Measurements from ENCODE around the gene SEC23A.

DNA sequence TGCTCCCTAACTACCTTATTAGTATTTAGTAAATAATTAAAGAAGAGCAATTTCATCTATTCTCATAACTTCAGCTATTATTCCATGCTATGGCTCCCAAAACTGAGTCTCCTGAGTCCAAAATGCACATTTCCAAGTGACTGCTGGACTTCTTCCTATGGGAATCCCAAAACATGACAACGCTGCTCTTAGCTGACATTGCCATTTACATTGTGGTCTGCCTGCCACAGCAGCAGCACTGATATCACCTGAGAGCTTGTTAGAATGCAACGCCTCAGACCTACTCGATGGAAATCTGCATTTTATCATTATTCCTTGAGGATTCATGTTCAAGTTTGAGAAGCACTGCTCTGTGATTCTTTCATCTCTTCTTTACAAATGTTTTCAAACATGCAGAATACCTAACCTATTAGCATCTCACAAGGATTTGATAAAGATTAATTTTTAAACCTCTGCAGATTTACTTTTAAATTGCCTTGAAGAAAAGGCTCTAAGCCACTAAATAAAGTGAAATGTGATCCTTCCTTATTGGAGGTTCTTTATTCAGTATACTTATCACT is 77.7 kb downstream of the SEC23A start:
- TF ChIP-seq, protein P1, sequence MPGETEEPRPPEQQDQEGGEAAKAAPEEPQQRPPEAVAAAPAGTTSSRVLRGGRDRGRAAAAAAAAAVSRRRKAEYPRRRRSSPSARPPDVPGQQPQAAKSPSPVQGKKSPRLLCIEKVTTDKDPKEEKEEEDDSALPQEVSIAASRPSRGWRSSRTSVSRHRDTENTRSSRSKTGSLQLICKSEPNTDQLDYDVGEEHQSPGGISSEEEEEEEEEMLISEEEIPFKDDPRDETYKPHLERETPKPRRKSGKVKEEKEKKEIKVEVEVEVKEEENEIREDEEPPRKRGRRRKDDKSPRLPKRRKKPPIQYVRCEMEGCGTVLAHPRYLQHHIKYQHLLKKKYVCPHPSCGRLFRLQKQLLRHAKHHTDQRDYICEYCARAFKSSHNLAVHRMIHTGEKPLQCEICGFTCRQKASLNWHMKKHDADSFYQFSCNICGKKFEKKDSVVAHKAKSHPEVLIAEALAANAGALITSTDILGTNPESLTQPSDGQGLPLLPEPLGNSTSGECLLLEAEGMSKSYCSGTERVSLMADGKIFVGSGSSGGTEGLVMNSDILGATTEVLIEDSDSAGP (CRISPR knock-in tag; IDR thresholded peaks at IDR 0.05; ENCODE audit: borderline replicate concordance) = no peak
- TF ChIP-seq CCAR2 (optimal IDR thresholded peaks at IDR 0.05; ENCODE audit: low read depth, low read length) (no peak), IKZF1 (IDR thresholded peaks at IDR 0.05) (no peak)
